Stimulated activated CD8-positive, alpha-beta memory T cell treated with anti-CD3 and anti-CD28 coated beads, Interleukin-2, amount 100 ng/mL, for 48 hours (primary cell): ENCODE measurements around the gene CHTF18.
A peak's percentile ranks its signal among the peaks of the same experiment; 100 is the strongest.
"Not testable (repeated sequence)": the region's sequence is repeated elsewhere in the genome, so short reads cannot be mapped to it uniquely, and the experiment has no call there.

Experiments used
- DNase-seq, 2 donors: peaks; one replicate each; pipeline ENCODE4 v3.0.0-alpha.2; 2020; ENCODE audit warnings: low read depth in 2 of 2

Gene CHTF18

DNA sequence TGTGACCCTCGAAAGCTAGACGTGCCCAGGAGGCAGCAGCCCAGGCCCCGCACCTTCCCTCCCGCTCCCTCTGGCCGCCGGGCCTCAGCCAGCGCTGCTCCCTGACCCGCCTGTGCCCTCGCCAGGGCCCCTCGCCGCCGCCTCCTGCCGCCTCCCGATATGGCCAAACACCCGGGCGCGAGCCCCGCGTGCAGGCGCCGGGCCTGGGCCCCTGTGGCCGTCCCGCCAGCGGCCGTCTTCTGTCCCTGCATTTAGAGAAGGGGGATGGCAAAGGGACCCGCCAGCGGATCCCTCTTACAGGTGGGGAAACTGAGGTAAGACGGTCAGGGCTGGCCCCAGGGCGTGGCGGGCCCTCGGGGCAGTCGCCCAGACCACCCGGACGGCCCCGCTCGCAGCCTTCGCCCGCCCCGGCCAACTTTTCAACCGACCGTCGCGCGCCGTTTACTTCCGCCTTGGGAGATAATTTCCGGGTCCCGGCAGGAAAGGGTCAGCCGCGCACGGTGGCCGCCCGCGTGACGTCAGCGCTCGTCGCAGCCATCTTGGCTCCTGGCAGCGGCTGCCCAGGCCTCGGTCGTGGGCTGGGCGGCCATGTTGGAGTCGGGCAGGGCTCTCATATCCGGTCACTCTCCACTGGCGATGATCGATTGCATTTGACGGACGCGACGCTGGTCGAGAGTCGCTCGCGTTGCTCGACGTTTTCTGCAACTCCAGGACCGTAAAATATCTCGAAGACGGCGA lies 19.1 kb downstream of the CHTF18 start:
- DNase-seq, result peak; percentile 80 to 84

DNA sequence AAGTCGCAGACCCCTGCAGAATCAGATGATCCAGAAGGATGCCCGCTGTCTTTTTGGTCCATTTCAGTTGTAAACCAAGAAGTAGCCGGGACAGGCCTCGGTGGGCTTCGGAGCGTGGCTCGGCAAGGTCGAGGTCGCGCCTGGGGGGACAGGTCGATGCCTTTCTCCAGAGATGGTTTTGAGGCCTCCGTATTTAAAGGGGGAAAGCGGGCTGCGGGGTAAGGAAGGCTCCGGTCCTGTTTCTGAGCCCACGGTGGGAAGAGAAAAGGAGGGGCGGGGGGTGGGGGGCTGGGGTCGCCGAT lies 19.6 kb downstream of the CHTF18 start:
- no peak for DNase-seq

DNA sequence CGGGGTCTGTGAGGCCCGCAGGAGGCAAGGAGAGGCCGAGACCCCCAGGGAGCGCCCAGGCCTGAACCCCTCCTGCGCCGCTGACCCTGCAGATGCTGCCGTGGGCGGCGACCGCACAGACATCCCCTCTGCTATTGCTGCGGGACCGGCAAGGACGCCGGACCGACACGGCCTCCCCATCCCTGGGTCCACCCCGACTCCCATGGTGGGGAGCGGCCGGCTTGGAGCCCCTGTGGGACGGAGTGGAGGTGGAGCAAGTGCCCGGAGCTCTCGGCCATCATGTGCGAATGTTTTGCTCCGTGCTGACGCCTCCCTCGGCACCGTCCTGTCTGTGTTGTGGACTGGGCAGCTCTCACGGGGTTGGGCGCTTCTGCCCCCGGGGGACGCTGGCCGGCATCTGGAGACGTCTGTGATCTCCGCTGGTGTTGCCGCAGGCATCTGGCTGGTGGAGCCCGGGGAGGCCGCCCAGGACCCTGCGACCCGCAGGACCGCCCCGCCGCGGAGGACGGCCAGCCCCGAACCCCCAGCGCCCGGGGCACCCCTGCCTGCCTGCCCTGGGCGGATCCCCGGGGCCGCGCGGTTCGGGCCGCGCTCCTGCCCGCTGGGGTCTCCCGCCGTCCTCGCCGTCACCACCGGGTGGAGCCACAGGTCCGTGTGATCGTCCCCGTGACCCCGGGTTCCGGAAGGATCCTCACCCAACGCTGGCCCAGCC lies 24.9 kb downstream of the CHTF18 start:
- DNase-seq, result peak; percentile 41 to 53

DNA sequence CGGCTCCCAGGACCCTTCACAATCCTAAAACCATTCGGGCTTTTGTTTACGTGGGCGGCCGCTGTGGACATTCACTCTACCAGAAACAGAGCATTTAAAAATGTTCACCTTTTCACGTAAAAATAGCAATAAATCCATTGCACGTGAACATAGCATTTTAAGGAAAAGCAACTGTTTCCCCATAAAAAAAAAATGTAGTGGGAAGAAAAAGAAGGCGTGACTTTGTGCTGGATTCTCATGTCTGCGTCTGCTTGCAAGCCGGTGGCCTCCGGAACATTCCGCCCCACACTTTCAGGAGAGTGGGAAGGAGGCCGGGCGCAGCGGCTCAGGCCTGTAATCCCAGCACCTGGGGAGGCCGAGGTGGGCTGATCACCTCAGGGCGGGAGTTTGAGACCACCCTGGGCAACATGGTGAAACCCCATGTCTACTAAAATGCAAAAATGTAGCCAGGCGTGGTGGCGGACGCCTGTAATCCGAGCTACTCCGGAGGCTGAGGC lies 25.5 kb downstream of the CHTF18 start:
- no peak for DNase-seq

DNA sequence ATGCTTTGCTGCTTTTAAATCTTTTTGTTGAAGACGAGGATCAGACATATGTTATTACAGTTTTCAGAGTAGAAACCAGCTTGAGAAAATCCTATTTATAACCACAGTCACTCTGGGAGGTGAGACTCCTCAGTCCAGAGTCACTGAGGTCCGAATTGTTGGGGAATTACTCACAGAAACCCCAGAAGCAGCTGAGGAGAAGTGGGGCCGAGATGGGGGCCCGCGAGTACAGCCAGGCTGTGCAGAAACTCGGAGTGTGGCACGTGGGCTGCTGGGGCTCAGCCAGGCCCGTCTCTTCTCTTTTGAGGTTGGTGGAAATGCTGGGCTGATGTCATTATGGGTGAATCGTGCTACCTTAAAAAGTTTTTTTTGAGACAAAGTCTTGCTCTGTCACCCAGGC lies 26.6 kb downstream of the CHTF18 start:
- DNase-seq, result no peak

DNA sequence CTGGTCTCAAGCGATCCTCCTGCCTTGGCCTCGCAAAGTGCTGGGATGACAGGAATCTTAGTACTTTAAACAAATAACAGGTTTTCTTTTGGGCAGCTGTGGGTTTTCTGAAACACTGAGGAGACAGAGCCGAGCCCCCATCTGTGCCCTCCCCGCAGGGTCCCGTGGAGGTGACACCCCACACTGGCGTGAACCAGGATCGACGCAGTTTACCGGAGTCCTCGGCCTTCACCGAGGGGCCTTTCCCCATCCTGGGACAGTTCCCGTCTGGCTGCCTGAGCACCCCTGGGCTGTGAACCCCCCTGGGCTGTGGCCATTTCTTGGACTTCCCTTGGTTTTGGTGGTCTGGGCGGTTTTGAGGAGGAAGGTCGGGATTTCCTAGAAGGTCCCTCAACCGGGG lies 27.4 kb downstream of the CHTF18 start:
- no peak for DNase-seq

DNA sequence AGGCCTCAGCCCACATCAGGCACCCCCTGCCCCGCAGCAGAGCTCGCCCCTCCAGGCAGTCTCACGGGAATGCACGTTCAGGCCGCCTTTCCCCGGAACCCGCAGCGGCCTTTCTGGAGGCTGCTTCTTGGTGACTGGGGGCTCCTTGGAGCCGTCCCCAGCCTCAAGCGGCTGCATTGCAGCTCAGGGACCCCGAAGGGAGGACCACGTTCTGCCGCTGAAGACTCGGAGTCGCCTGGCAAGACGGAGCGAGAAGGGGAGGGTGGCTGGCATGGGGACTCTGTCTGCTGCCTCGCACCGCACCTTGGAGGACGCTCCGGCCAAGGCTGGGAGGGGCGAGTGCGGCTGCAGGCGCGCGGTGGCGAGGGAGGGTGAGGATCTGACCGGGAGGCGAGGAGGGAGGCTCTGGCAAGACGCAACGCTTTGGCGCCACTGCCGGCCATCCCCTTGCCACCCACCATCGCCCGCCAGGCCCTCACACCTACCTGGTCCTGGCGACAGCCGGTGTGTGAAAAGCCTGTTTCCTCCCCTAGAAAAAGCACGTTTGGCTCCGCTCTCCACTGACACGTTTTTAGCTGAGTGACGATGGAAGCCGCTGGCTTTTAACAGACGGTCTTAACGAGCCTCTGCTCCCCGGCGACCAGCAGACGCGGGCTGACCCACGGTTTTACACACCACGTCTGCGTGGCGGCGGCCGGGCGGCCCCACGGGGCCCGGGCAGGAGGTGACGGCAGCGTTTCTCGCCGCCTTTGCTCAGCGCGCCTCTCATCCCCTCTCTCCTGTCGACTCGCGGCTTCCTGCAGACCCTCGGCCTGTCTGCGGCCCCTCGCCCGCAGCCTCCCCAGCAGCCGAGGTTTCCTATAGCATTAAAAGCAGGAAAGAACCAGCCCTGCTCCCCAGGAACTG lies 28.8 kb downstream of the CHTF18 start:
- DNase-seq, result no peak

DNA sequence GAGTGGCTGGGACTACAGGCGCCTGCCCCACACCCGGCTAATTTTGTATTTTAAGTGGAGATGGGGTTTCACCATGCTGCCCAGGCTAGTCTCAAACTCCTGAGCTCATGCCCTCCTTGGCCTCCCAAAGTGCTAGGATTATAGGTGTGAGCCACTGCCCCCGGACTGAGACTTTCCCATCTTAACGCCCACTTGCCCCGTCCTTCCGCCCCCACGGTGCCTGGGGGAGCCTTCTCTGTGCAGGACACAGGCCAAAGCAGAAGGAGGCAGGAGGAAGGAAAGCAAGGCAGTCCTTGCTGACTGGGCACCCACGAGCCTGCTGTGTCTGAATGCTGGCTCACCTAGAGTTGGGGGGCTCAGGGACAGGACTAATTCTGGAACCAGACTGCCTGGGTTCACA lies 29.7 kb downstream of the CHTF18 start:
- DNase-seq, result no peak

DNA sequence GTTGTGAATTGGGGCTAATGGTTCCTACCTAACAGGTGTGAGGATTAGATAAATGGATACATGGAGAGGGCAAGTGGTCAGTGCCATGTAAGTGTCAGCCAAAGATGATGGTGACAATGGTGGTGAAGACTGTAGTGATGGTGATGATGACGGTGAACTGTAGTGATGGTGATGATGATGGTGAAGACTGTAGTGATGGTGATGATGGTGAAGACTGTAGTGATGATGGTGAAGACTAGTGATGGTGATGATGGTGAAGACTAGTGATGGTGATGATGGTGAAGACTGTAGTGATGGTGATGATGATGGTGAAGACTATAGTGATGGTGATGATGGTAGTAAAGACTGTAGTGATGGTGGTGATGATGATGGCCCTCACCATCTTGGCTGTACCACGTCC lies 30.2 kb downstream of the CHTF18 start:
- DNase-seq, result no peak

DNA sequence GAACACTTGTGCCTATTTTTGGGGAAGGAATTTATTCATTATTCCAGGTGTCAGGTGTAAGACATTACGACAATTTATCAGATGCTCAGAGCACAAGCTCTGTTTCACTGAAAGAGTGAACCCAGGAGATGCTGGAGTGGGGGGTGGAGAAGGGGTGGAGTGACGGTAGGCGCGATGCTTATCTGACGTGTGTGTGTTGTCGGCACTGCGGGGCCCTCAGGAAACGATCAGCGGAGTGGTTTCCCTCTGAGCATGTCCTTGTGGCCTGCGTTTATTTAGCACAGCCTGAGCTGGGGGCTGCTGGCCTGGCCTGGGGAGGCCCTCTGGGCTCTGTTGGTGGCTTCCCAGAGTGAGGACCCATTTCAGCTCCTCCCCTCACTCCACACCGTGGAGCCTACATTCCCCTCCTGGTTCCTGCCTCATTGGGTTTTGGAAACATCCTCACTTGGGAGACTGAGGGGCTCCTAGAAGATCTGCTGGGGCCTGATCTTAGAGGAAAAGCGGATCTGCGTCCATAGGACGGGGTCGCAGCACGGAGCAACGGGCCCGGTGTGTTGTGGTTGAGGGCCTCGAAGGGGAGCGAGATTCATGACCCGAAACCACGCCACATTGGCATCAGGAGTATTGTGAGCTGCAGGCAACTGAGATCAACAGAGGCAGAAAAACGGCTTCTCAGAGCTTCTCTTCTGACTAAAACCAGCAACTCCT lies 31.1 kb downstream of the CHTF18 start:
- no peak for DNase-seq

DNA sequence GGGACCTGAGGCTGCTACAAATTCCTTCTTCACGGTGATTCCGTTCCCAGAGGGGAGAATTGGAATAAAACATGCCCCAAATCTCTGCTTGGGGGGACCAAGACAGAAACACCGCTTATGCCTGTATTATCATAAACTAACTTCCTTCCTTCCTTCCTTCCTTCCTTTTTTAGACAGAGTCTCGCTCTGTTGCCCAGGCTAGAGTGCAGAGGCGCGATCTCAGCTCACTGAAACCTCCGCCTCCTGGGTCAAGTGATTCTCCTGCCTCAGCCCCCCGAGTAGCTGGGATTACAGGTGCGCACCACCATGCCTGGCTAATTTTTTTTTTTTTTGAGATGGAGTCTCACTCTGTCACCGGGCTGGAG lies 31.6 kb downstream of the CHTF18 start:
- DNase-seq, result not testable (repeated sequence)

DNA sequence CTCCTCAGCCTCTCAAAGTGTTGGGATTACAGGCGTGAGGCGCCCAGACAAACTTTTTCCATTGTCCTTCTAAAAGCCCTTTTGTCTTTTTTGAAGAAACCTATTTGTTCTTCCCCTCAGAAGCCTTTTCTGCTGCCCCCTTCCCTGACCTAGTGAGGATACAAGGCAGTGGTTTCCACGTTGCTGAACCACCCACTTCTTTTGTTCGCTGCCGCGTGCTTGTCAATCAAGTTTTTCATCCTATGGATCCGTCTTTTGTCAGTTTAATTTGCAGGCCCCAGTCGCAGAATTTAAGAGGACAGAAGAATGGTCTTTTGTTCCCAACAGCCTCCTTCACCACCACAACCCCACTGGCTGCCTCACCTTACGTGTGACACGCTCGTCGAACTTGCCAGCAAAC lies 32.3 kb downstream of the CHTF18 start:
- no peak for DNase-seq

DNA sequence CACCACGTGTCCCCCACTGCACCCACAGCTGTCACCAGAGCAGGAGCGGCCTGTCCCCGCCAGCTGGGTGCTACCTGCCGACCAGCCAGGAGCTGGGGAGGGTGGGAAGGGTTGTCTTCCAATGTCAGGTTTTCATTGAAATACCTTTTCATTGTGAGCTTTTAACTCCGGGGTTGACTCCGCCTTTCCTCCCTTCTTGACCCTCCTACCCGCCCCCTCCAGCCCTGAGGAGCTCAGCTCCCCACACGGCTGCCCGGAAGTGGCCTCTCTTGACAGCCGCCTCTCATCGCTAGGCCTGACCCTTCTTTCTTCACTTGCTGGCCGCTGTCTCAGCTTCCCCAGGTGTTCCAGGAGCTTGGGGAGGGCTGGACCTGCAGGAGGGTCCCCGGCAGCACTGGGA lies 33.3 kb downstream of the CHTF18 start:
- DNase-seq, result no peak

DNA sequence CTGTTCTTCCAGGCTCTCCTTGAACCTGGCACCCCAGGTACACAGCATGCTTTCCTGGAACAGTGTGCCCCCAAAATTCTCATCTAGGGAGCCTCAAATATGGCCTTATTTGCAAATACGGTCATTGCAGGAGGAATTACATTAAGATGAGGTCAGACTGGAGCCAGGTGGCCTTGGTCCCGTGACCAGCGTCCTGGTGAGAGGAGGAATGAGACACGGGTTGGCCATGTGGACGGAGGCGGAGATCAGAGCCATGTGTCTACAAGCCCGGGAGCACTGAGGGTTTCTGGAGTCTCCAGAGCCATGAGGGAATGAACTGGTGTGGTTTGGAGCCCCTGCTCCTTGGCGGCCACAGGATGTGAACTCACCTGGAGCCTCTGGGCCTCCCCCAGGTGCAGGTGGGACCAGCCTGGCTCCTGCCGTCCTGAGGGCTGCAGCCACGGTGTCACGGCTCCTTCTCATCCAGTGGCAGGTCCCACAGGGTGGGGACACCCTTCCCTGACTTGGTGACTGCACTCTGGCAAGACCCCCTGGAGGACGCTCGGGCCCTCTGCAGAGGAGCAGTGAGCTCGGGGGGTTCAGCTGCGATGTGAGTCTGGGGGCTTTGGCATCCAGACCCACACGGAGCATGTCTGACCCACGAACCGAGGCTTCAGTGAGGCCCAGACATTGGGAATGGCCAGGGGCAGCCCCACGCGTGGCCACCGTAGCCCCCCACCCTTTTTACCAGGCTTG lies 33.9 kb downstream of the CHTF18 start:
- no peak for DNase-seq

DNA sequence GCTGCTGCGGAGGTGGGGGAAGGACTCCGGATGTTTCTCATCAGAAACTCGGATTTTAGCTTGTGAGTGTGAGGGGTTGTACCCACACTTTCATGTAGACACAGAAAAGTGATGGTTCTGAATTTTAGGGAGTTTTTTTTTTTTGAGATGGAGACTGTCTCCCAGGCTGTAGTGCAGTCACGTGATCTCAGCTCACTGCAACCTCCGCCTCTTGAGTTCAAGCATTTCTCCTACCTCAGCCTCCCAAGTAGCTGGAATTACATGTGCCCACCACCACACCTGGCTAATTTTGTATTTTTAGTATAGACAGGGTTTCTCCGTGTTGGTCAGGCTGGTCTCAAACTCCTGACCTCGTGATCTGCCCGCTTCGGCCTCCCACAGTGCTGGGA lies 34.5 kb downstream of the CHTF18 start:
- no peak for DNase-seq

DNA sequence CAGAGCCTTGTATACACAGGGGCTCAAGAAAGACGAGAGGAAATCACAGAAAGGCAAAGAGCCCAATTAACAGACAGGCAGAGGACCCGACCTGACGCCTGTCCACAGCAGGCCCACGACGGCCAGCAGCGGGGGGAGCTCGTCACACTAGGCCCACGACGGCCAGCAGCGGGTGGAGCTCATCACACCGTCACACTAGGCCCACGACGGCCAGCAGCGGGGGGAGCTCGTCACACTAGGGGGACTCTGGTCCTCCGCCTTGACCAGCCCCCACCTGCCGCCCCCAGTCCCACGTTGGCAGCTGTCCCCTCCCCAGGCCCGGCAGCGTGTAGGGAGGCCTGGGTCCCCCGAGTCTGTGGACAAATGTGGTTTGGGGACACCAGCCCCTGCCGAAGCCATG lies 35.8 kb downstream of the CHTF18 start:
- no peak for DNase-seq

DNA sequence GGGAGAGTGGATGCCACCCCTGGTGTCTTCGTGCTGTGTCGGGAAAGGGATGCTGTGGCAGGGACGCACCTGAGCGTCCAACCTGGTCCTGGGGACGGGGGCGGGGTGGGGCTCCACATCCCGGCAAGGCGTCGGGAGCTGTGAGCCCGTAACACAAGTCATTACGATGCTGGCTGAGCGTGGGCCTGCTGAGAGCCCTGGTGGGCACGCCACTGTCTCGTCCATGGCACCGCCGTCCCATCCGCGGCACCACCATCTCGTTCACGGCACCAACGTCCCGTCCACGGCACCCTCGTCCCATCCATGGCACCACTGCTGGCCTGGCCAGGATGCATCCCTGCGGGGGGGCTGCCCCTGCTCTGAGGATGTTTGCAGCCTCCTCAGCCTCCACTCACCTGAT lies 36.2 kb downstream of the CHTF18 start:
- no peak for DNase-seq

DNA sequence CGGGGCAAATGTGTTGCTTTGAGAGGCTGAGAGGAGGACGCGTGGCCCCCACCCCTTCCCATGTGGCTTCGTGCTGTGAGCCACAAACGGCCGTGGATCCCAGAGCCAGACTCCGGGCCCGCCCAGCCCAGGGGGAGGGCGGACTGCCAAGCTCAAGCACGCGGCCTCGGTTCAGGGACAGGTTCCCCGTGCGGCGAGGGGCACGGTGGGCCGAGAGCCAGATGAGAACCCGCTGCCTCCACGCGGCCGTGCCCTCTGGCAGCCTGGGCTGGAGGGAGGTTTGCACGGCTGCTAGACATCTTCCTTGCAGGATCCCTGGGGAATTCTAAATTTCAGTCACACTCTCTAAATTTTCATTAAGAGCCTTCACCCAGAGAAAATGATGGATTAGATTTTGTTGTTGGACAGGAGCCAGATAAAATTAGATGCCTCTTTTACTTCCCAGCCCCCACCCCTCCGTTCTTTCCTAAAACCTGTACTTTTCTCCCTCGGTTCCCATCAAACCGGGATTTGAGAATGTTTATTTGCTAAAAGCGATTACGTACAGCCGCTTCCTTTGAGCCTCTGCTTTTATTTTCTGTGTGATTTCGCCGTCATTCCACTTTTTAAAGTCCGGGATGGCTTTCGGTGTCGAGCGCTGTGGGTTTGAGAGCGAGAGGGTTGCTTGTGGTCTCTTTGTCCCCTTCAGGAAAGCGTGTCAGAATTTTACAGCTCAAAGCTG lies 37.1 kb downstream of the CHTF18 start:
- DNase-seq, result no peak

DNA sequence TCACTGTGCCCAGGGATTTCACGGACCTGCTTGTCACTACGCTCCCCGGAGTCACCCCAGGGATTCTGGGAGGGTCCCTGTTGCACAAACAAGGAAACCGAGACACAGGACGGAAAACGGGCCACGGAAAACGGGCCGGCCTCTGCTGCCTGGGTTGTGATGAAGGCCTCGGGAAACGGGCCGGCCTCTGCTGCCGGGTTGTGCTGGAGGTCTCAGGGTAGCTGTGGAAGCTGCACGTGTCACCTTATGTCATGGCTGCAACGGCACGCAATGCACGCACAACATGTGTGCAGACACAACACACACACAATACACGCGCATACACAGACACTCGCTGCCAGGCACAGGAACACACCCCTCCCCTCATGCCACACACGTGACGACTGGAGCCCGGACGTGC lies 39.1 kb downstream of the CHTF18 start:
- no peak for DNase-seq

DNA sequence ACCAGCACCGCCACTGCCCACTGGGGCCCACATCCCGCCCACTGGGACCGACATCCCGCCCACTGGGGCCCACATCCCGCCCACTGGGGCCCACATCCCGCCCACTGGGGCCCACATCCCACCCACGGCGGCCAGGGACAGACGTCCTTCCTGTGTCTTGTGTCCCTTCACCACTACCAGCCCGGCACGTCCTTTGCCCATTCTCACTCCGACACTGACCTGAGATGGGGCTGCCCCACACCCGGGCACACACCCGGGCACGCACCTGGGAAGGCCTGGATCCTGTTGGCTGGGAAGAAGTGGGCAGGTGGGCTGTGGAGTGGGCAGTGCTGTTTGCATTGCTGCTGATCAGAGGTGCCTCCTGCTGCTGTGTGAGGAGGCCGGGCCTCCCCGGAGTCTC lies 40.5 kb downstream of the CHTF18 start:
- DNase-seq, result no peak
